ENCODE data around the gene SPTBN4. TPM values are rescaled to one million over a fixed set of nuclear protein-coding genes. Genes with fewer than 3 reads are reported as not detected.

SPTBN4 gene
- total and polyA plus RNA-seq, 10 of the 15 experiments (the other 5 are each of a cell fraction or from before 2014, with no cell fraction given) = 0.04 to 1.1 (median 0.34) TPM; not detected in 1

DNA sequence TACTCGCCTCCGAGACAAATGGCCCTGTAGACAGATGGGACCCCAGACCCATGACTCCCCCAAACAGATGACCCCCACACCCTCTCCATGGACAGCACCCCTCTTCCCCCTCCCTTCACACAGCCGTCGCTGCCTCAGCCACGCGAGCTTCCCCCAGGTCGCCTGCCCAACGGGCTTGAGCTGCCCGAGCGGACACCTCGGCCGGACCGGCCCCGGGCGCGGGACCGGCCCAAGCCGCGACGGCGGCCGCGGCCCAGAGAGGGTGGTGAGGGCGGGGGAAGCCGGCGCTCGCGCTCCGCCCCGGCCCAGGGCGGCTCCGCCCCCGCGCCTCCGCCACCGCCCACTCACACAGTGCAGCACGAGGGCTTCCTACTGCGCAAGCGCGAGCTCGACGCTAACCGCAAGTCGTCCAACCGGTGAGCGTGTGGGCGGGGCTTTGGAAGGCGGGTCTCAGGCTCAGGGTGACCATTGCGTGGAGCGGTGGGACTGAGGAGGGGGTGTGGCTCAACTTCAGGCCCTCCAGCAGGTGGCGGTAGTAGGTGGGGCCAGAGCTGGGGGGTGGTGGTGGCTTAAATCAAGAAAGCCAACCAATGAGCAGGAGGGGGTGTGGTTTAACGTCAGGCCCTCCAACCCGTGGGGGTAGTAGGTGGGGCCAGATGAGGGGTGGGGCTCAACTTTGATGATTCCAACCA, 103.7 kb downstream of the SPTBN4 start (continued):
- no peak for TF ChIP-seq ZNF687 (IDR thresholded peaks at IDR 0.05)
- TF ChIP-seq ZBTB40 (IDR thresholded peaks at IDR 0.05; ENCODE audit: borderline replicate concordance) = no peak
- TF ChIP-seq SMC3 (IDR thresholded peaks at IDR 0.05; ENCODE audit: borderline replicate concordance, low read length) = no peak
- TF ChIP-seq EZH2 (IDR thresholded peaks at IDR 0.05; ENCODE audit: borderline replicate concordance, control insufficient read depth, low read depth, low read length) = no peak
- peak; percentile 69 for TF ChIP-seq NRF1 (conservative IDR thresholded peaks at IDR 0.05; ENCODE audit: low read depth, low read length)
- TF ChIP-seq MYB (IDR thresholded peaks at IDR 0.05; ENCODE audit: borderline replicate concordance, low read depth, low read length) = no peak
- peak; percentile 66; the same call in 1 of the 2 replicates for TF ChIP-seq BACH1 (IDR thresholded peaks at IDR 0.05; ENCODE audit: borderline replicate concordance)
- TF ChIP-seq RB1 (IDR thresholded peaks at IDR 0.05; ENCODE audit: borderline replicate concordance) = peak; percentile 60; the same call in 1 of the 2 replicates
- TF ChIP-seq KLF5 (IDR thresholded peaks at IDR 0.05; ENCODE audit: partially characterized antibody) = peak; percentile 43
- no peak for TF ChIP-seq E2F8 (IDR thresholded peaks at IDR 0.05; ENCODE audit: low read depth, partially characterized antibody)
- TF ChIP-seq RUNX3 (IDR thresholded peaks at IDR 0.05; ENCODE audit: low read length) = peak; percentile 86
- TF ChIP-seq MEF2A (IDR thresholded peaks at IDR 0.05; ENCODE audit: insufficient read depth, low read depth, low read length) = no peak
- TF ChIP-seq, protein P1, sequence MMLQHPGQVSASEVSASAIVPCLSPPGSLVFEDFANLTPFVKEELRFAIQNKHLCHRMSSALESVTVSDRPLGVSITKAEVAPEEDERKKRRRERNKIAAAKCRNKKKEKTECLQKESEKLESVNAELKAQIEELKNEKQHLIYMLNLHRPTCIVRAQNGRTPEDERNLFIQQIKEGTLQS (IDR thresholded peaks at IDR 0.05; ENCODE audit: borderline replicate concordance, extremely low read depth, low read depth, low read length) = no peak
- TF ChIP-seq NR2C1 (IDR thresholded peaks at IDR 0.05) = 0 out of 2 replicates have a peak, but pooled peaks have one; percentile 26
